Vagina (tissue), 2 donors: ENCODE results near the gene CCDC102B.

ENCODE experiments used
- POLR2A ChIP-seq, 2 donors: fragments of 450-650 bp; IDR thresholded peaks; one replicate each; pipeline ENCODE4 v1.6.1; 2017; ENCODE audit warnings: antibody characterized with exemption in 2 of 2, mild to moderate bottlenecking in 2 of 2, moderate library complexity in 2 of 2
- TF ChIP-seq, protein P1 (sequence below), 3 experiments: fragments of 450-650 bp in 2 of 3; fragments of 200-600 bp in 1 of 3; sonication (generic) in 1 of 3; IDR thresholded peaks; one replicate each; pipeline ENCODE4 v1.5.1; 2017 to 2019; ENCODE audit warnings: antibody characterized with exemption in 3 of 3, mild to moderate bottlenecking in 2 of 3, moderate library complexity in 2 of 3

DNA sequence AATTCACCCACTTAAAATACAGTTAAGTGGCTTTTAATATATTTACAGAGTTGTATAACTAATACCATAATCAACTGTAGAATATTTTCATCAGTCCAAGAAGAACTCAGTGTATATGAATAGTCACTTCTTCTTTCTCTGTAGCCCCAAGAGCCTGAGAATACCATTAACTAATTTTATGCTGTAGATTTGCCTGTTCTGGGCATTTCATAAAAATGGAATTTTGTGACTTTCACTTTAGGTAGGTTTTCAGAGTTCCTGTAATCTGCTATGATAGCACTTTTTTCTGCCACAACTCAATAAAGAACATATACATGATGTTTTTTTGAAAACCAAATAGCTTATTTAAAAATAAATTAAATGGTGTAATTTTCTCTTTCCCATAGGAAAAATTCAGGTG is 57.6 kb downstream of the CCDC102B start:
- TF ChIP-seq, protein P1, sequence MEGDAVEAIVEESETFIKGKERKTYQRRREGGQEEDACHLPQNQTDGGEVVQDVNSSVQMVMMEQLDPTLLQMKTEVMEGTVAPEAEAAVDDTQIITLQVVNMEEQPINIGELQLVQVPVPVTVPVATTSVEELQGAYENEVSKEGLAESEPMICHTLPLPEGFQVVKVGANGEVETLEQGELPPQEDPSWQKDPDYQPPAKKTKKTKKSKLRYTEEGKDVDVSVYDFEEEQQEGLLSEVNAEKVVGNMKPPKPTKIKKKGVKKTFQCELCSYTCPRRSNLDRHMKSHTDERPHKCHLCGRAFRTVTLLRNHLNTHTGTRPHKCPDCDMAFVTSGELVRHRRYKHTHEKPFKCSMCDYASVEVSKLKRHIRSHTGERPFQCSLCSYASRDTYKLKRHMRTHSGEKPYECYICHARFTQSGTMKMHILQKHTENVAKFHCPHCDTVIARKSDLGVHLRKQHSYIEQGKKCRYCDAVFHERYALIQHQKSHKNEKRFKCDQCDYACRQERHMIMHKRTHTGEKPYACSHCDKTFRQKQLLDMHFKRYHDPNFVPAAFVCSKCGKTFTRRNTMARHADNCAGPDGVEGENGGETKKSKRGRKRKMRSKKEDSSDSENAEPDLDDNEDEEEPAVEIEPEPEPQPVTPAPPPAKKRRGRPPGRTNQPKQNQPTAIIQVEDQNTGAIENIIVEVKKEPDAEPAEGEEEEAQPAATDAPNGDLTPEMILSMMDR (IDR thresholded peaks at IDR 0.05) = no peak
- TF ChIP-seq POLR2A (IDR thresholded peaks at IDR 0.05) = no peak
